MM.1S (cell line): ENCODE results near the gene GADD45B.
"Not testable (repeated sequence)": the region's sequence is repeated elsewhere in the genome, so short reads cannot be mapped to it uniquely, and the experiment has no call there.

ENCODE experiments used
- DNase-seq: peaks from one replicate; pipeline ENCODE4 v3.0.0-alpha.2; 2015
- H2AFZ ChIP-seq: fragments of 300-600 bp; sonication (generic); 2 replicates; pipeline ENCODE4 v1.6.0; 2016; ENCODE audit warnings: antibody characterized with exemption, low read length
- H3F3A ChIP-seq: fragments of 300-600 bp; sonication (generic); 2 replicates; pipeline ENCODE4 v1.6.1; 2016; ENCODE audit warnings: mild to moderate bottlenecking, antibody characterized with exemption, low read length, moderate library complexity, mixed read lengths; ENCODE audit not compliant: insufficient read depth
- H3K27ac ChIP-seq: fragments of 300-600 bp; sonication (generic); 2 replicates; pipeline ENCODE4 v1.5.1; 2016; ENCODE audit warnings: mild to moderate bottlenecking, low read length
- H3K27me3 ChIP-seq: fragments of 300-600 bp; sonication (generic); replicated peaks from 2 replicates; pipeline ENCODE4 v1.6.0; 2016; ENCODE audit warnings: low read length; ENCODE audit not compliant: insufficient read depth
- H3K36me3 ChIP-seq: fragments of 300-600 bp; sonication (generic); replicated peaks from 2 replicates; pipeline ENCODE4 v1.6.1; 2016; ENCODE audit warnings: mild to moderate bottlenecking, low read length, mixed read lengths; ENCODE audit not compliant: insufficient read depth
- H3K4me1 ChIP-seq: fragments of 300-600 bp; sonication (generic); 2 replicates; pipeline ENCODE4 v1.6.1; 2016; ENCODE audit warnings: low read length, mixed read lengths
- H3K4me2 ChIP-seq: fragments of 300-600 bp; sonication (generic); 2 replicates; pipeline ENCODE4 v1.6.0; 2016; ENCODE audit warnings: low read depth, low read length
- H3K4me3 ChIP-seq: fragments of 300-600 bp; sonication (generic); 2 replicates; pipeline ENCODE4 v1.5.1; 2016; ENCODE audit warnings: low read length, mixed read lengths
- H3K79me2 ChIP-seq: fragments of 300-600 bp; sonication (generic); 2 replicates; pipeline ENCODE4 v1.6.1; 2016; ENCODE audit warnings: mixed run types, low read length, mixed read lengths
- H3K9ac ChIP-seq: fragments of 300-600 bp; sonication (generic); 2 replicates; pipeline ENCODE4 v1.6.1; 2016; ENCODE audit warnings: low read length, mixed read lengths
- H3K9me2 ChIP-seq: fragments of 300-600 bp; sonication (generic); replicated peaks from 2 replicates; pipeline ENCODE4 v1.6.1; 2016; ENCODE audit warnings: mild to moderate bottlenecking, low read length, mixed read lengths; ENCODE audit not compliant: insufficient read depth
- H3K9me3 ChIP-seq: fragments of 300-600 bp; sonication (generic); replicated peaks from 2 replicates; pipeline ENCODE4 v1.6.1; 2016; ENCODE audit warnings: mild to moderate bottlenecking, low read length, mixed read lengths; ENCODE audit not compliant: insufficient read depth
- H4K20me1 ChIP-seq: fragments of 300-600 bp; sonication (generic); 2 replicates; pipeline ENCODE4 v1.6.1; 2016; ENCODE audit warnings: mild to moderate bottlenecking, low read length, moderate library complexity, mixed read lengths; ENCODE audit not compliant: insufficient read depth
- EZH2 ChIP-seq: fragments of 300-600 bp; sonication (generic); optimal IDR thresholded peaks from 2 replicates; pipeline ENCODE3; 2017; ENCODE audit warnings: low read depth, mild to moderate bottlenecking, antibody characterized with exemption, low read length, mixed read lengths
- EZH2phosphoT487 ChIP-seq: fragments of 300-600 bp; sonication (generic); IDR thresholded peaks from 2 replicates; pipeline ENCODE4 v1.6.1; 2018; ENCODE audit warnings: antibody characterized with exemption, low read length
- TF ChIP-seq, protein P1 (sequence below): fragments of 300-600 bp; sonication (generic); IDR thresholded peaks from 2 replicates; pipeline ENCODE4 v1.5.1; 2016; ENCODE audit warnings: antibody characterized with exemption, low read length, mixed read lengths

Gene GADD45B

DNA sequence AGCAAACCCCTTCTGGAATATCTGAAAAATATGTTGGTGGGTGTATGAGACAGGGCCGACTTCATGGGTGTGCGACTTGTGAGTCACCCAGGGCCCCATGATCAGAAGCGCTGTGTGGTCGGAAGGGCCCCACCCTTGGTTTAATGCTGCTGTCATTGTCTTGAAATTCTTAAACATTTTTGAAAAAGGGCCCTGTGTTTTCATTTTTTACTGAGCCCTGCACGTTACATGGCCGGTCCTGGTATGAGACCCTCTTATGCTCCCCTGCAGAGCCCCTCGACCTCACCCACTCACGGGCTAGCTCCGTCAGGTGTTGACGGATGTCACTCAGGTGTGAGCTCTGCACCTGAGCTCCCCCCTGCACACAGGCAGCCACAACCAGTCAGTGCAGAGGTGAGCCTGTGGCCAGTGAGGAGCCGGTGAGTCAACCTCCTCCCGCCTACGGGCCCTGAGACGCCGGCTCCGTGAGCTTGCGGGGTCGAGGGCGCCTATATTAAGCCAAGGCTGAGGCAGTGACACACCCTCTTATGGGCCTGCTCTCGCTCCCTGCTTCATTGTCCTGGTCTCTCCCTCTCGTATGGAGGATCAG, 27.7 kb downstream of the GADD45B start:
- Histone ChIP-seq H3K4me1 (no peaks in the 10 kb centered on the region), H3K9me3 (no peaks in the 10 kb centered on the region), H3K9ac (no peak overlapping the region), H3K4me2 (no peak overlapping the region), H4K20me1 (no peaks in the 10 kb centered on the region), H3K4me3 (no peak overlapping the region), H3K9me2 (no peaks in the 10 kb centered on the region), H2AFZ (no peak overlapping the region), H3K79me2 (no peaks in the 10 kb centered on the region), H3K27me3 (no peaks in the 10 kb centered on the region), H3F3A (no peaks in the 10 kb centered on the region), H3K36me3 (no peaks in the 10 kb centered on the region), H3K27ac (no peak overlapping the region)
- DNase-seq = no peak
- TF ChIP-seq EZH2phosphoT487 (no peak), EZH2 (no peak)
- TF ChIP-seq, protein P1, sequence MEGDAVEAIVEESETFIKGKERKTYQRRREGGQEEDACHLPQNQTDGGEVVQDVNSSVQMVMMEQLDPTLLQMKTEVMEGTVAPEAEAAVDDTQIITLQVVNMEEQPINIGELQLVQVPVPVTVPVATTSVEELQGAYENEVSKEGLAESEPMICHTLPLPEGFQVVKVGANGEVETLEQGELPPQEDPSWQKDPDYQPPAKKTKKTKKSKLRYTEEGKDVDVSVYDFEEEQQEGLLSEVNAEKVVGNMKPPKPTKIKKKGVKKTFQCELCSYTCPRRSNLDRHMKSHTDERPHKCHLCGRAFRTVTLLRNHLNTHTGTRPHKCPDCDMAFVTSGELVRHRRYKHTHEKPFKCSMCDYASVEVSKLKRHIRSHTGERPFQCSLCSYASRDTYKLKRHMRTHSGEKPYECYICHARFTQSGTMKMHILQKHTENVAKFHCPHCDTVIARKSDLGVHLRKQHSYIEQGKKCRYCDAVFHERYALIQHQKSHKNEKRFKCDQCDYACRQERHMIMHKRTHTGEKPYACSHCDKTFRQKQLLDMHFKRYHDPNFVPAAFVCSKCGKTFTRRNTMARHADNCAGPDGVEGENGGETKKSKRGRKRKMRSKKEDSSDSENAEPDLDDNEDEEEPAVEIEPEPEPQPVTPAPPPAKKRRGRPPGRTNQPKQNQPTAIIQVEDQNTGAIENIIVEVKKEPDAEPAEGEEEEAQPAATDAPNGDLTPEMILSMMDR = no peak

- not testable (repeated sequence) for H3F3A ChIP-seq, H2AFZ ChIP-seq, H3K27ac ChIP-seq, H4K20me1 ChIP-seq, H3K4me2 ChIP-seq, H3K9me3 ChIP-seq, H3K4me1 ChIP-seq, H3K9me2 ChIP-seq, H3K79me2 ChIP-seq, H3K36me3 ChIP-seq, H3K4me3 ChIP-seq, DNase-seq, H3K9ac ChIP-seq, H3K27me3 ChIP-seq
Observed at GRCh38 chr19:2506656-2507055, 30.7 kb downstream of the GADD45B start.

GRCh38 chr19:2507109-2507508, 31.2 kb downstream of the GADD45B start:
- TF ChIP-seq EZH2 = no peak
- TF ChIP-seq, protein P1 = no peak
- no peak for TF ChIP-seq EZH2phosphoT487
- H3K4me2 ChIP-seq = no peak overlapping the region
- no peaks in the 10 kb centered on the region for H3K4me1 ChIP-seq

DNA sequence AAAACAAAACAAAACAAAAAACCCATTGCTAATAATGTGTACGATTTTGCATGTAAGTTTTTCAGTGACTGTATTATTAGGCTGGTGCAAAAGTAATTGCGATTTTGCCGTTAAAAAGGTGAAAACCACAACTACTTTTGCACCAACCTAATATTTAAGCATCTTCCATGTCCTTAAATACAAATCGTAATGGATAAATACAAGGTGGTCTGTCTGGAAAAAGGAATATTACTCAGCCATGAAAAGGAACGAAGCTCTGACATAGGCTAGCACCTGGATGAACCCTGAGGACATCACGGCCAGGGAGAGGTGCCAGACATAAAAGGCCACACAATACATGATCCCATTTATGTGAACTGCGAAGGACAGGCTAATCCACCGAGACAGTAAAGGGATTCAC, 33.2 kb downstream of the GADD45B start:
- Histone ChIP-seq H3K36me3 (no peaks in the 10 kb centered on the region), H4K20me1 (no peaks in the 10 kb centered on the region), H3K4me2 (no peak overlapping the region), H3K4me3 (no peak overlapping the region), H3K9me3 (no peaks in the 10 kb centered on the region), H3K27me3 (no peaks in the 10 kb centered on the region), H3K27ac (no peak overlapping the region), H3K4me1 (no peaks in the 10 kb centered on the region), H2AFZ (no peak overlapping the region), H3F3A (no peaks in the 10 kb centered on the region), H3K9me2 (no peaks in the 10 kb centered on the region), H3K9ac (no peak overlapping the region), H3K79me2 (no peaks in the 10 kb centered on the region)
- no peak for DNase-seq
- TF ChIP-seq EZH2phosphoT487 (no peak), EZH2 (no peak)
- TF ChIP-seq, protein P1 = no peak

More at GRCh38 chr19:2507109-2507508, 31.2 kb downstream of the GADD45B start:
- Histone ChIP-seq H3K27ac (no peak overlapping the region), H4K20me1 (no peaks in the 10 kb centered on the region), H3K9me2 (no peaks in the 10 kb centered on the region), H3K36me3 (no peaks in the 10 kb centered on the region), H3K9ac (no peak overlapping the region), H3K9me3 (no peaks in the 10 kb centered on the region), H3F3A (no peaks in the 10 kb centered on the region), H3K27me3 (no peaks in the 10 kb centered on the region), H3K79me2 (no peaks in the 10 kb centered on the region), H2AFZ (no peak overlapping the region), H3K4me3 (no peak overlapping the region)
- DNase-seq = no peak
